HT1080 (cell line): Measurements from ENCODE around the gene TM4SF20. TPM values are rescaled to one million over a fixed set of nuclear protein-coding genes. Genes with fewer than 3 reads are reported as not detected.

Source experiments
- DNase-seq: peaks from one replicate; pipeline ENCODE4 v3.0.0-alpha.2; 2015; ENCODE audit warnings: low read depth
- total RNA-seq: library from RNA; depleted of rRNA; stranded (reverse); fragments of >200 nt; shearing (Covaris generic); gene quantifications from 2 replicates; pipeline ENCODE4 v1.2.3, GENCODE V29; 2014; rRNA removed

TM4SF20 gene
- total RNA-seq, 1 experiment from 2014 or later, result not detected

- DNase-seq, result no peak
These were observed 56.4 kb downstream of the TM4SF20 start for GRCh38 chr2:227322530-227323205.

- DNase-seq, result no peak
These were observed 58.6 kb downstream of the TM4SF20 start for GRCh38 chr2:227320305-227321094.

GRCh38 chr2:227317834-227318233, 61.3 kb downstream of the TM4SF20 start:
- DNase-seq, result no peak

- no peak for DNase-seq
These were observed 65.8 kb downstream of the TM4SF20 start for GRCh38 chr2:227313310-227313709.

GRCh38 chr2:227312579-227312978, 66.5 kb downstream of the TM4SF20 start:
- DNase-seq, result no peak

Other genes starting within 250 kb of the TM4SF20 start
- 0.10 and 0.14 TPM in 2 replicates for gene COL4A4, start 215.1 kb downstream of the TM4SF20 start, total RNA-seq
- not detected in 2 replicates for gene COL4A3, start 214.7 kb downstream of the TM4SF20 start, total RNA-seq
- 109 and 132 TPM in 2 replicates for gene MFF, start 54.1 kb downstream of the TM4SF20 start, total RNA-seq
- gene SCYGR1, start 8.6 kb upstream of the TM4SF20 start, total RNA-seq, result not detected in 2 replicates
- gene AGFG1, start 92.8 kb upstream of the TM4SF20 start, total RNA-seq, result 72.4 and 106 TPM in 2 replicates
- not detected in 2 replicates for gene SCYGR2, start 219.6 kb upstream of the TM4SF20 start, total RNA-seq
- not detected in 2 replicates for gene SCYGR3, start 235.5 kb upstream of the TM4SF20 start, total RNA-seq
- gene SCYGR4, start 238.2 kb upstream of the TM4SF20 start, total RNA-seq, result not detected in 2 replicates